GM12892 (cell line): Measurements from ENCODE around the gene CYBRD1.

ENCODE experiments used
- POLR2A ChIP-seq: IDR thresholded peaks from 2 replicates; pipeline ENCODE4 v1.6.1; 2011; ENCODE audit warnings: low read depth, low read length, control low read depth
- POLR2AphosphoS5 ChIP-seq: IDR thresholded peaks from 2 replicates; pipeline ENCODE4 v1.6.1; 2011; ENCODE audit warnings: low read depth, low read length, control low read depth
- TAF1 ChIP-seq: IDR thresholded peaks from 2 replicates; pipeline ENCODE4 v1.6.1; 2011; ENCODE audit warnings: low read depth, mild to moderate bottlenecking, control low read depth, low read length, borderline replicate concordance

DNA sequence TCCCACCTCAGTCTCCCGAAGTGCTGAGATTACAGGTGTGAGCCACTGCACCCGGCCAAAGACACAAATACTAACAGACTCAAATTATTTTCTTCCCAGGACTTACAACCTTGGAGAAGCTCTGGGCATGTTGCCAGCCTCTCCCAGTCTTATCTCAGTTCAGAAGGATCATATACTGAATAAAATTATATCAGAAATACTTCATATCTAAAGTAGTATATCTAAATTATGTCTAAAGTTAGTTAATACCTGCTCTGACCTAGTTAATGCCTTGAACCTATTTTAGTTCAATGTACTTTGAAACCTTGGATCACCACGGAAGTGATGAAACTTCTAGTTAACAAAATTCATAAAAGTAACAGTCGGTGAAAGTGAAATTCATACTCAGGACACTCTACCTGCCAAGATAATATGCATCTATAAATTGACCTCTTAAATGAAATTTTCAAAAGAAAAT lies 34.4 kb upstream of the CYBRD1 start:
- TF ChIP-seq POLR2AphosphoS5: no peak
- TF ChIP-seq POLR2A: no peak
- TF ChIP-seq TAF1: no peak
